ENCODE results near the gene LYPD4.

GRCh38 chr19:41872775-41873647, 28.5 kb upstream of the LYPD4 start:
- peak in 3 of 4 experiments; percentile 32 to 65 (median 47) for TF ChIP-seq CTCF (IDR thresholded peaks at IDR 0.05)
- TF ChIP-seq POLR2A (IDR thresholded peaks at IDR 0.05): no peak
- TF ChIP-seq POLR2AphosphoS5 (IDR thresholded peaks at IDR 0.05): peak; percentile 34
- TF ChIP-seq EP300 (IDR thresholded peaks at IDR 0.05): no peak
